Measurements from ENCODE around the gene GPRIN3. TPM values are rescaled to one million over a fixed set of nuclear protein-coding genes. Genes with fewer than 3 reads are reported as not detected.

GPRIN3 gene
- 6.2 TPM for total RNA-seq
- long read RNA-seq, full-length matches to known transcripts, result 5 of 5 reads
- long read RNA-seq, partial matches to known transcripts, result 0 of 5 reads
- long read RNA-seq, other reads (novel, unspliced or antisense), result 0 of 5 reads

- ATAC-seq (ENCODE audit: poor library complexity) (peak; percentile 79), DNase-seq (peak; percentile 64)
- intact Hi-C loops (cut with DNase I), result no loop called here
Observed at GRCh38 chr4:89307446-89308160, at the start of gene GPRIN3. Gene GPRIN3, minus strand, starts transcription at chr4:89307800. Its CDS starts 57,690 bp downstream, at chr4:89250110.

GRCh38 chr4:89357340-89357739 is 49.7 kb upstream of the GPRIN3 start:
- ATAC-seq (ENCODE audit: poor library complexity) (no peak), DNase-seq (no peak)
- intact Hi-C loops (cut with DNase I), result no loop called here

GRCh38 chr4:89356086-89356485 is 48.5 kb upstream of the GPRIN3 start:
- no peak for DNase-seq
- intact Hi-C loops (cut with DNase I), result no loop called here
- ATAC-seq (ENCODE audit: poor library complexity), result no peak

DNA sequence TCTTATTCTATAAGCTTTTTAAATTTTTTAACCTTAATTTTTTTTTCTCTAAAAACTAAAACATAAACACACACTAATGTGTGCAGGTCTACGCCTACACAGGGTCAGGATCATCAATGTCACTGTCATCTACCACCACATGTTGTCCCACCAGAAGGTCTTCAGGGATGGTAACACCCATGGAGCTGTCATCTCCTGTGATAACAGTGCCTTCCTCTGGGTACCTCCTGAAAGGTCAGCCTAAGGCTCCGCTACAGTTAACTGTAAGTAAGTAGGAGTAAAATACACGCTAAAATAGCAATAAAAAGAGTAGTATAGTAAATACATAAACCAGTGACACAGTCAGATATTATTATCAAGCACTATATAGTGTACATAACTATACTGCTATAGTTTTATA is 45.9 kb upstream of the GPRIN3 start:
- ATAC-seq (ENCODE audit: poor library complexity) (no peak), DNase-seq (no peak)
- intact Hi-C loops (cut with DNase I), result no loop called here

DNA sequence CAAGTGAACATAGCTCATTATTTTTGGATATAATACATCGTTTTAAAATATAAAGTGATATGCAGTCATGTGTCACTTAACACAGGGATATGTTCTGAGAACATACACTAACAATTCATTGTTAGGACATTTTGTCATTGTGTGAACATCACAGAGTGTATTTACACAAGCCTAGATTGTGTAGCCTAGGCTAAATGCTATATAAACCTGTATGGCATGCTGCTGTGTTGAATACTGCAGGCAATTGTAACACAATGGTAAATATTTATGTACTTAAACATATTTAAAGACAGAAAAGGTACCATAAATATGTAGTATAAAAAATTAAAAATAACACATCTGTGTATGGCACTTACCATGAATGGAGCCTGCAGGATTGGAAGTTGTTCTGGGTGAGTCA is 44.9 kb upstream of the GPRIN3 start:
- ATAC-seq (ENCODE audit: poor library complexity) (no peak), DNase-seq (no peak)
- intact Hi-C loops (cut with DNase I), result no loop called here

GRCh38 chr4:89351201-89351600 is 43.6 kb upstream of the GPRIN3 start:
- intact Hi-C loops (cut with DNase I), result no loop called here
- ATAC-seq (ENCODE audit: poor library complexity), result no peak
- DNase-seq, result no peak

GRCh38 chr4:89347363-89348025 is 39.9 kb upstream of the GPRIN3 start:
- intact Hi-C loops (cut with DNase I), result no loop called here
- ATAC-seq (ENCODE audit: poor library complexity) (no peak), DNase-seq (no peak)

DNA sequence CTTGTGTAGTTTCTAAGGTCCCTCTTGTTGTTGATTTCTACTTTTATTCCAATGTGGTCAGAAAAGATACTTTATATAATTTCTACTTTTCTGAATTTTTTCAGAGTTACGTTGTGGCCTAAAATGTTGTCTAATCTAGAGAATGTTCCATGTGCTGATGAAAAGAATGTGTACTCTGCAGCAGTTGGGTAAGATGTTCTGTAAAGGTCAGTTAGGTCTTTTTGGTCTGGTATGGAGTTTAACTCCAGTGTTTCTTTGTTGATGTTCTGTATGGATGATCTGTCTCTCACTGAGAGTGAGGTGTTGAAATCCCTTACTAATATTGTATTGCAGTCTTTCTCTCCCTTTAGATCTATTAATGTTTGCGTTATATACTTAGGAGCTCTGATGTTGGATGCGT is 37.0 kb upstream of the GPRIN3 start:
- DNase-seq, result no peak
- ATAC-seq (ENCODE audit: poor library complexity), result no peak
- intact Hi-C loops (cut with DNase I), result no loop called here

DNA sequence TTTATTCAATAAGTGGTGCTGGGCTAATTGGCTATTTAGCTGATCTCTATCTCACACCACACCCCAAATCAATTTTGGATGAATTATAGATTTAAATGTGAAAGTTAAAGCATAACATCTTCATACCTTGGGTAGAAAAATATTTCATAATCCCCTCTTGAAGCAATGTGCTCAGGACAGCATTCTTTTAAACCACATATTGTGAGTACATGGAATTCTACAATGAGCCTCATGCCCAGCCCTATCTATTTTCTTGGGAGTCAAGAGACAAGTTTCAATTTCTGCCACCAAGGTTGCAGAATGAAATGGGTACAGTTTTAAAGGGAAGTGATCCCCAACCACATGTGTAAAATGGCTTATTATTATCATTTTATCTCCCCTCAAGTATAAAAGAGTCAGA is 30.6 kb upstream of the GPRIN3 start:
- intact Hi-C loops (cut with DNase I), result no loop called here
- no peak for ATAC-seq (ENCODE audit: poor library complexity)
- DNase-seq, result no peak

GRCh38 chr4:89337681-89338080 is 30.1 kb upstream of the GPRIN3 start:
- intact Hi-C loops (cut with DNase I), result no loop called here

GRCh38 chr4:89336818-89337420 is 29.3 kb upstream of the GPRIN3 start:
- intact Hi-C loops (cut with DNase I), result no loop called here
- DNase-seq (no peak), ATAC-seq (ENCODE audit: poor library complexity) (no peak)

More at GRCh38 chr4:89337681-89338080, 30.1 kb upstream of the GPRIN3 start:
- DNase-seq (no peak), ATAC-seq (ENCODE audit: poor library complexity) (no peak)

DNA sequence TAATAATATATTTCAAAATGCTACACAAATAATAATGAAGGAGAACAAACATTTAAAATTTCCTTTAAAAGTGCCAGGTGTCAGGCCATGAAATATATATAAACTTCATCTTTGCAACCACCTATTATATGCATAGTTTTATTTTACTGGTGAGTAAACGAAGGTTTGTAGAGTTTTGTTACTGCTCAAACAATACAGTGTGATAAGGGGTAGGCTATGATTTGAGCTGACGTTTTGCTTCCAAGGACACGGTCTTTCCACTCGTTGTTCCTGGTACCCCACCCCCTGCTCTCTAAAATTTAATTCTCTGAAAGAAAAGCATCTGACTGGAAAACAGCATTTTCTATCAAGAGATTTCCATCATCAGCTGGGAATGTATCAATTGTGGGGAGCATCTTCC is 27.2 kb upstream of the GPRIN3 start:
- ATAC-seq (ENCODE audit: poor library complexity) (no peak), DNase-seq (no peak)
- intact Hi-C loops (cut with DNase I), result no loop called here

DNA sequence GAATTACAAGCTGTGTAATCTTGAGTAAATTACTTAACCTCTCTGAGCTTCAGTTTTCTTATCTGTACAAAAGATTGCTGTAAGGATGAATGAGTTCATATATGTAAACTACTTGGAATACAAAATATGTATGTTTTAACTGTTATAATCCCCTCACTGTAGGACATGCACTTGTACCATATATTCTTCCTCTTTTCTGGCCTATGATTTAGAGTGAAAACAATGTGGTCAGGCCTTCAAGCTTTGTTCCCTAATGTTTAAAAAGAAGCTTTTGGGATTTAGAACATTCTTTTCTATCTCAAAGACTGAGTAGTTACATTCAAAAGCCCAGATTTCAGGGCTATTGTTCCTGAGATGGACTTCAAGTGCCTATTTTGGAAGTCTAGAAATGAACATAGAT is 26.7 kb upstream of the GPRIN3 start:
- intact Hi-C loops (cut with DNase I), result no loop called here
- ATAC-seq (ENCODE audit: poor library complexity) (no peak), DNase-seq (no peak)

GRCh38 chr4:89331686-89332544 is 24.3 kb upstream of the GPRIN3 start:
- DNase-seq (no peak), ATAC-seq (ENCODE audit: poor library complexity) (peak; percentile 34)
- intact Hi-C loops (cut with DNase I), result no loop called here

GRCh38 chr4:89331197-89331596 is 23.6 kb upstream of the GPRIN3 start:
- intact Hi-C loops (cut with DNase I), result no loop called here
- DNase-seq (no peak), ATAC-seq (ENCODE audit: poor library complexity) (no peak)

GRCh38 chr4:89329280-89329679 is 21.7 kb upstream of the GPRIN3 start:
- DNase-seq (no peak), ATAC-seq (ENCODE audit: poor library complexity) (no peak)
- intact Hi-C loops (cut with DNase I), result no loop called here

DNA sequence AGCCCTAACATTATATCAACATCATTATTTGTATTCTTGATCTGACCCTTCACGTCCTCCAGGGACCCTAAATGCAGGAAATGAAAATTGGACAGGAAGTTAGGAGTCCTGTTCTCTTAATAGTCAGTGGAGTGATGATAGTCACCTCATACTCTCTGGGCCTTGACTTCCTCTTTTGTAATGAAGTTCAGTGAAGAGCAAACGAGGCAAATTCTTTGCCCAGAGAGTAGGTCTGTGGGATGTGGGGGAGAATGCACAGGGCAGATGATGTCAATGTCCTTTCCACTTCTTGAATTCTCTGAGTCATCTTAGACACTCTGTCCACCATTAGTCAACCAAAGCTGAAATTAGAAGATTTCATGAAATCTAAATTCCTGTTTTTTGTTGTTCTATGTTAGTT is 17.1 kb upstream of the GPRIN3 start:
- ATAC-seq (ENCODE audit: poor library complexity) (peak; percentile 65), DNase-seq (no peak)
- intact Hi-C loops (cut with DNase I), result no loop called here

DNA sequence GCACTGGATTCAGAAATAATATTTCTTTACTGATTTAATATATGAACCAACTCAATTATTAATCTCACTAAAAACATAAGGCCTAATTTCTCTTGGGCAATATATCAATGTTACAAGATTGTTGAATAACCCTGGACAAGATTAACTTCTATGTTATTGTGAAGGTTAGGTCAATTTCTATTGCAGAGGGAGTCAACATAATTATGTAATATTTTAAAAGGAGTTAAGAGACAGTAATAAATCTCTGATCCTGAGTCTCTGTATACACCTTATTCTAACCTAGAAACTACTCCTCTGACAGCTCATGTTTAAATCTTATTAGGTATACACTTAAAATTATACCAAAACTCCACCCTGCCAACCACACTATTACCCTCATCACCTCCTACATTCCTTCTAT is 15.1 kb upstream of the GPRIN3 start:
- no peak for DNase-seq
- ATAC-seq (ENCODE audit: poor library complexity), result no peak
- intact Hi-C loops (cut with DNase I), result no loop called here

GRCh38 chr4:89319756-89320155 is 12.2 kb upstream of the GPRIN3 start:
- no peak for DNase-seq
- intact Hi-C loops (cut with DNase I), result loop anchor here (10.0 kb wide), 1 partner anchor 115 kb away; no protein-coding TSS in a partner anchor

More at GRCh38 chr4:89319756-89320155, 12.2 kb upstream of the GPRIN3 start:
- no peak for ATAC-seq (ENCODE audit: poor library complexity)

Measured in Right ventricle myocardium superior (tissue), 1 donor.